Measurements from ENCODE around the gene FZD4.

DNA sequence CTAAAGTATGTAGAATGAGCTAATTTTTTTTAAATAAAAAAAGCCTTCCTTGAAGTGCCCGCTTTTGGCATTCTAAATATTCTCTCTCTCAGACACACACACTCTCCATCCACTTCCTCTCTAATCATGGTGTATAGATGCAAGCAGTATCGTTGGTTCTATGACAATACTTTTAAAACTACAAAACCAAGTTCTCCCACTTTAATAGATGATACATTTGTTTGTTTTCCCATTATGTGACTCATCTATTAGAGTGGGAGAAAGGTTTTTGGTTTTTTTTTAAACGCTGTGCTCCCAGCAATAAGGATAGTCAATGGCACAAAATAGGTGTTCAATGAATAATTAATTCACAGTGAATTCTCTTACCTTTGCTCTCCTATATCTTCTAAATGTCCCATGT is 44.6 kb downstream of the FZD4 start:
- TF ChIP-seq EZH2 (IDR thresholded peaks at IDR 0.05; ENCODE audit: borderline replicate concordance, control insufficient read depth, low read depth, low read length) (no peak), CBFB (IDR thresholded peaks at IDR 0.05; ENCODE audit: low read depth) (no peak), MYC (IDR thresholded peaks at IDR 0.05; ENCODE audit: insufficient read depth, insufficient read length, insufficient replicate concordance, low read length, severe bottlenecking) (no peak), POLR2A (IDR thresholded peaks at IDR 0.05; ENCODE audit: low read depth, low read length) (no peak), SUPT20H (IDR thresholded peaks at IDR 0.05; ENCODE audit: borderline replicate concordance, control insufficient read depth, low read depth, low read length) (no peak), SREBF2 (IDR thresholded peaks at IDR 0.05; ENCODE audit: low read length) (no peak), RFX5 (IDR thresholded peaks at IDR 0.05; ENCODE audit: low read depth, low read length) (no peak), NRF1 (conservative IDR thresholded peaks at IDR 0.05; ENCODE audit: low read depth, low read length) (no peak)
- TF ChIP-seq, protein P1, sequence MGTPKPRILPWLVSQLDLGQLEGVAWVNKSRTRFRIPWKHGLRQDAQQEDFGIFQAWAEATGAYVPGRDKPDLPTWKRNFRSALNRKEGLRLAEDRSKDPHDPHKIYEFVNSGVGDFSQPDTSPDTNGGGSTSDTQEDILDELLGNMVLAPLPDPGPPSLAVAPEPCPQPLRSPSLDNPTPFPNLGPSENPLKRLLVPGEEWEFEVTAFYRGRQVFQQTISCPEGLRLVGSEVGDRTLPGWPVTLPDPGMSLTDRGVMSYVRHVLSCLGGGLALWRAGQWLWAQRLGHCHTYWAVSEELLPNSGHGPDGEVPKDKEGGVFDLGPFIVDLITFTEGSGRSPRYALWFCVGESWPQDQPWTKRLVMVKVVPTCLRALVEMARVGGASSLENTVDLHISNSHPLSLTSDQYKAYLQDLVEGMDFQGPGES (IDR thresholded peaks at IDR 0.05), result no peak
- TF ChIP-seq, protein P2, sequence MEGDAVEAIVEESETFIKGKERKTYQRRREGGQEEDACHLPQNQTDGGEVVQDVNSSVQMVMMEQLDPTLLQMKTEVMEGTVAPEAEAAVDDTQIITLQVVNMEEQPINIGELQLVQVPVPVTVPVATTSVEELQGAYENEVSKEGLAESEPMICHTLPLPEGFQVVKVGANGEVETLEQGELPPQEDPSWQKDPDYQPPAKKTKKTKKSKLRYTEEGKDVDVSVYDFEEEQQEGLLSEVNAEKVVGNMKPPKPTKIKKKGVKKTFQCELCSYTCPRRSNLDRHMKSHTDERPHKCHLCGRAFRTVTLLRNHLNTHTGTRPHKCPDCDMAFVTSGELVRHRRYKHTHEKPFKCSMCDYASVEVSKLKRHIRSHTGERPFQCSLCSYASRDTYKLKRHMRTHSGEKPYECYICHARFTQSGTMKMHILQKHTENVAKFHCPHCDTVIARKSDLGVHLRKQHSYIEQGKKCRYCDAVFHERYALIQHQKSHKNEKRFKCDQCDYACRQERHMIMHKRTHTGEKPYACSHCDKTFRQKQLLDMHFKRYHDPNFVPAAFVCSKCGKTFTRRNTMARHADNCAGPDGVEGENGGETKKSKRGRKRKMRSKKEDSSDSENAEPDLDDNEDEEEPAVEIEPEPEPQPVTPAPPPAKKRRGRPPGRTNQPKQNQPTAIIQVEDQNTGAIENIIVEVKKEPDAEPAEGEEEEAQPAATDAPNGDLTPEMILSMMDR (IDR thresholded peaks at IDR 0.05 in 2 of 3, conservative IDR thresholded peaks at IDR 0.05 in 1 of 3; ENCODE audit: control insufficient read depth in 2 of 3, extremely low read depth in 1 of 3, insufficient read depth in 1 of 3, low read depth in 3 of 3, low read length in 3 of 3), result no peak

Measured in GM12878 (cell line).